Measurements from ENCODE around the gene PVALEF. TPM values are rescaled to one million over a fixed set of nuclear protein-coding genes. Genes with fewer than 3 reads are reported as not detected.

The PVALEF gene
- total RNA-seq, 1 donor from 2014 or later: not detected

DNA sequence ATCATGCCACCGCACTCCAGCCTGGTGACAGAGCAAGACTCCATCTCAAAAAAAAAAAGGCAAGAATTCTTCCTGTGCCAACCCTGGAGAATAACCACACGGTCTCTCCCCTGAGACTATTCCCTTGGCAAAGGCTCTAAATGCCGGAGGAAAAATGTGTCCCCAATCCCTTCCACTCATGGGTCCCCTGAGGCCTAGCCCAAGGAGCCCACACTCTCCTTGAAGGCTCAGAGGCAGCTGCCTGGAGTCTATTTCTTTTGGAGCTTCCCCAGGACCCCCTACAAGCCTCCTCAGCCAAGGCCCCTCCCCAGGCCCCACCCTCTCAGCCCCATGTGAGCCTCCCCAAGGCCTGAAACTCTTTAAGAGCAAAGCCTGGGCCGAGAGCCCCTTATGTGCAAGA lies 40.9 kb downstream of the PVALEF start:
- TF ChIP-seq, protein P1, sequence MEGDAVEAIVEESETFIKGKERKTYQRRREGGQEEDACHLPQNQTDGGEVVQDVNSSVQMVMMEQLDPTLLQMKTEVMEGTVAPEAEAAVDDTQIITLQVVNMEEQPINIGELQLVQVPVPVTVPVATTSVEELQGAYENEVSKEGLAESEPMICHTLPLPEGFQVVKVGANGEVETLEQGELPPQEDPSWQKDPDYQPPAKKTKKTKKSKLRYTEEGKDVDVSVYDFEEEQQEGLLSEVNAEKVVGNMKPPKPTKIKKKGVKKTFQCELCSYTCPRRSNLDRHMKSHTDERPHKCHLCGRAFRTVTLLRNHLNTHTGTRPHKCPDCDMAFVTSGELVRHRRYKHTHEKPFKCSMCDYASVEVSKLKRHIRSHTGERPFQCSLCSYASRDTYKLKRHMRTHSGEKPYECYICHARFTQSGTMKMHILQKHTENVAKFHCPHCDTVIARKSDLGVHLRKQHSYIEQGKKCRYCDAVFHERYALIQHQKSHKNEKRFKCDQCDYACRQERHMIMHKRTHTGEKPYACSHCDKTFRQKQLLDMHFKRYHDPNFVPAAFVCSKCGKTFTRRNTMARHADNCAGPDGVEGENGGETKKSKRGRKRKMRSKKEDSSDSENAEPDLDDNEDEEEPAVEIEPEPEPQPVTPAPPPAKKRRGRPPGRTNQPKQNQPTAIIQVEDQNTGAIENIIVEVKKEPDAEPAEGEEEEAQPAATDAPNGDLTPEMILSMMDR (IDR thresholded peaks at IDR 0.05; ENCODE audit: unreplicated experiment): no peak
- H3K9me3 Mint-ChIP-seq (ENCODE audit: low read depth): no peaks in the 10 kb centered on the region
- H3K36me3 Mint-ChIP-seq (ENCODE audit: insufficient read depth): peaks cover 2% of the 10 kb centered on the region
- H3K27me3 Mint-ChIP-seq: no peaks in the 10 kb centered on the region
- no peaks in the 10 kb centered on the region for H3K4me1 Mint-ChIP-seq (ENCODE audit: low read depth)
- no peak for DNase-seq (ENCODE audit: low spot score, unreplicated experiment)
- no peak overlapping the region for H3K4me3 Mint-ChIP-seq (ENCODE audit: low read depth)
- no peak overlapping the region for H3K27ac Mint-ChIP-seq

DNA sequence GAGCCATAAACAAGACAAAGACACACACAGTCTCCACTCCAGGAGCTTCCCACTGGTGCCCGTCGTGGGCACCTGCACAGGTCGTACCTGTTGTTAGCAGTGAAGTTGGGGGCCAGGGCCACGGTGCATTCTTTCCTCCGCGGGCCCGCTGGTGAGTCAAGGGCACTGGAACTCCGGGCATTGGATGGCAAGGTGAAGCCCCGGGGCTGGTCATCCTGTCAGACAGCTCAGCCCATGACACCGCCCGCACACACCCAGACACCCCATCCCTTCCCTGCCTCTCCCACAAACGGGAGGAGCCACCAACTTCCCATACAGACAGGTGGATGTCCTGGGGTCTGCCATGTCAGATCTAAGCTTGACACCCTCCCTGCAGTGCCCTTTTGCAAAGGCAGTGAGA lies 41.4 kb downstream of the PVALEF start:
- Mint-ChIP-seq H3K9me3 (ENCODE audit: low read depth) (no peaks in the 10 kb centered on the region), H3K4me1 (ENCODE audit: low read depth) (no peaks in the 10 kb centered on the region), H3K36me3 (ENCODE audit: insufficient read depth) (no peaks in the 10 kb centered on the region), H3K27ac (no peak overlapping the region), H3K4me3 (ENCODE audit: low read depth) (no peak overlapping the region), H3K27me3 (no peaks in the 10 kb centered on the region)
- no peak for DNase-seq (ENCODE audit: low spot score, unreplicated experiment)
- TF ChIP-seq, protein P1 (IDR thresholded peaks at IDR 0.05; ENCODE audit: unreplicated experiment): no peak

DNA sequence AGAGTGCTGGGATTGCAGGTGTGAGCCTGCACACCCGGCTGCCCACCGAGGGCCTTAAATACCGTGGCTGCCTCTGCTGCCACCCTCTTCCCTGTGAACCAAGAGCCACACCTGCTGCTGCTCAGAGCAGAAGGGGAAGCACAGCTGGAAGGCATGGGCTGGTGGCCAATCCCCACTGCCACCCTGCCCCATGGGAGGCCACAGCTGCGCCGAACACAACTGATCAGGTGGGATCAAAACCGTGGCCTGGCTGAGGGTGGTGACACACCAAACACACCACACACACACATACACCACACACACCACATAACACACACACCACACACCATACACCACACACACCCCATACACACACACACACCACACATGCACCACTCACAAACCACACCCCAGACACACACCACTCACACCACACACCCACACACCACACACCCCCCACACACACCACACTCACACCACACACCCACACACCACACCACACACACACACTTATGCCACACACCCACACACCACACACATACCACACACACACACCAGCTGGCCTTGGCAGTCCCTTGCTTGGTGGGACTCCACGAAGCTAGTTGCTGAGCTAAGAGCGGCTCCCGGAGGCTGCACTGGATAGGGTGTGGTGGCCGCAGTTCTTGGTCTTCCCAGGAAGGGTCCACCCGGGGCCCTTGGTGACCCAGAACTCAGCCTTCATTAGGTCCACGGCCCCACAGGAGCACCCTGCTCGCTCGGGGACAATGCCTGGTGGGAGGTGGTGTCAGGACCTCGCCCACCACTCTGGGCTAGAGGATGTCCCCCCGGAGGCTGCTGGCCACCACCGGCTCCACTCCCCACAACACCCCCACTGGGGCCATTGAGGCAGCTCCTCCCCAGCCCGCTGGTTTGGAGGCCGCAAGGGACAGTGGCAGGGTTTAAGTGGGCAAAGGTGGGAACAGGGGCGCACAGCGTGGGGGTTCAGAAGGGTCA lies 42.6 kb downstream of the PVALEF start:
- no peak overlapping the region for H3K27ac Mint-ChIP-seq
- no peaks in the 10 kb centered on the region for H3K4me1 Mint-ChIP-seq (ENCODE audit: low read depth)
- DNase-seq (ENCODE audit: low spot score, unreplicated experiment): no peak
- H3K9me3 Mint-ChIP-seq (ENCODE audit: low read depth): no peaks in the 10 kb centered on the region
- TF ChIP-seq, protein P1 (IDR thresholded peaks at IDR 0.05; ENCODE audit: unreplicated experiment): no peak
- no peaks in the 10 kb centered on the region for H3K36me3 Mint-ChIP-seq (ENCODE audit: insufficient read depth)
- no peak overlapping the region for H3K4me3 Mint-ChIP-seq (ENCODE audit: low read depth)
- no peaks in the 10 kb centered on the region for H3K27me3 Mint-ChIP-seq

DNA sequence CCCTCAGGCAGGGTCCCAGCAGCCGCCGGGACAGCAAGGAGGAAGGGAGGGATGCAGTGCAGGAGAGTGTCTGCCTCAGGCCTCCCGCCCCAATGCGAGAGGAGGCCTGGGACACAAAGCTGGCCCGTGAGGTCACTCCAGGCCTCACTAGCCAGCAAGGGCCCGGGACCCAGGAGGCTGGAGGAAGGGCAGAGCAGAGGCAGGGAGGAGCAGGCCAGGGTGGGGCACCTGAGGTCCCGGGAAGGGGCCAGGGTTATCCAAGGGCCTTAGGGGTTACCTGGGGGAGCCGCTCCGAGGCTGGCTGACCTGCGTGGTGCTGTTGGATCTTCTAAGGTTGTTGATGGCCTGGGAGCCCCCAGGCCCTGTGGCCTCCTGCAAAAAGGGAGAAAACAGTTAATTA lies 43.3 kb downstream of the PVALEF start:
- H3K9me3 Mint-ChIP-seq (ENCODE audit: low read depth): no peaks in the 10 kb centered on the region
- no peak for DNase-seq (ENCODE audit: low spot score, unreplicated experiment)

DNA sequence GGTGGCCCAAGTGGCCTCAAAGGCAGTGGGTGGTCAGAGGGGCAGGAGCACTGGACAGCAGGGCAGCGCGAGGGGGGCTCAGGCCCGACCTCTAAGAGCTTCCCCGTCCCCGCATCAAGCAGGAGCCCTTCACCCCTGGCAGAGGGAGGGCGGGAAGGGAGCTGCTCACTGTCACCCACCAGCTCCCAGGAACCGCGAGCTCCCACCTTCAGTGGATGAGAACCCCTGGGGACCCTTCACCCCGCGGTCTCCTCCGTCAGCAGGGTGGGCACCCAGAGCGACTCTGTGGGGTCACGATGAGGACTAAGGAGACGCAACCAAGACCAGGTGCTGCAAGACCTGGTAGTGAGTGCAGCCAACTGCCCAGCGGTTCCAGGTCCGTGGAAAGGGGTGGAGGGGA lies 43.8 kb downstream of the PVALEF start:
- H3K36me3 Mint-ChIP-seq (ENCODE audit: insufficient read depth): no peaks in the 10 kb centered on the region
- no peak overlapping the region for H3K27ac Mint-ChIP-seq
- no peaks in the 10 kb centered on the region for H3K27me3 Mint-ChIP-seq
- no peaks in the 10 kb centered on the region for H3K4me1 Mint-ChIP-seq (ENCODE audit: low read depth)
- DNase-seq (ENCODE audit: low spot score, unreplicated experiment): no peak
- H3K4me3 Mint-ChIP-seq (ENCODE audit: low read depth): no peak overlapping the region
- no peaks in the 10 kb centered on the region for H3K9me3 Mint-ChIP-seq (ENCODE audit: low read depth)
- TF ChIP-seq, protein P1 (IDR thresholded peaks at IDR 0.05; ENCODE audit: unreplicated experiment): no peak

More for the DNA sequence above, 43.3 kb downstream of the PVALEF start:
- Mint-ChIP-seq H3K27ac (no peak overlapping the region), H3K4me1 (ENCODE audit: low read depth) (no peaks in the 10 kb centered on the region), H3K36me3 (ENCODE audit: insufficient read depth) (no peaks in the 10 kb centered on the region), H3K4me3 (ENCODE audit: low read depth) (no peak overlapping the region), H3K27me3 (no peaks in the 10 kb centered on the region)
- TF ChIP-seq, protein P1 (IDR thresholded peaks at IDR 0.05; ENCODE audit: unreplicated experiment): no peak
